Motor neuron (in vitro differentiated cells): ENCODE measurements around the gene DCAF11. TPM values are rescaled to one million over a fixed set of nuclear protein-coding genes. Genes with fewer than 3 reads are reported as not detected.

Experiments
- ATAC-seq, 8 experiments: fragments of 200-7000 bp; cut with Tn5 transposase; replicated peaks in 6 of 8; 2 replicates each; pipeline ENCODE4 v1.8.0; 2021; ENCODE audit warnings: mild to moderate bottlenecking in 8 of 8, moderate library complexity in 8 of 8
- H3K27ac ChIP-seq, 2 donors: fragments of 250-450 bp; sonication (Bioruptor Pico); 2 replicates each; pipeline ENCODE4 v1.9.0; 2021; ENCODE audit warnings: antibody characterized with exemption in 2 of 2, mild to moderate bottlenecking in 2 of 2, moderate library complexity in 1 of 2
- H3K4me1 ChIP-seq, 2 donors: fragments of 250-450 bp; sonication (Bioruptor Pico); replicated peaks in 1 of 2; 2 replicates each; pipeline ENCODE4 v1.6.1; 2021; ENCODE audit warnings: antibody characterized with exemption in 2 of 2, mild to moderate bottlenecking in 2 of 2, moderate library complexity in 1 of 2
- H3K4me3 ChIP-seq, 5 donors: fragments of 250-450 bp; sonication (Bioruptor Pico); 2 replicates each; pipeline ENCODE4 v1.9.0; 2021; ENCODE audit warnings: antibody characterized with exemption in 5 of 5, mild to moderate bottlenecking in 5 of 5, moderate library complexity in 4 of 5
- WGBS, 10 experiments: fragments of 450-650 bp; shearing (Covaris generic); methylation state at CpG; one replicate each; pipeline ENCODE4 v1.0.0; 2022; 5-methylcytosine and 5-hydroxymethylcytosine counted together
- in situ Hi-C, 9 experiments: fragments of 400-800 bp; cut with MboI; loops; one replicate each; pipeline ENCODE4 v1.15.0; 2021; ENCODE audit warnings: low sequenced_read_pairs in 9 of 9, low pct_unique_long_range_greater_than_20kb in 2 of 9; ENCODE audit not compliant: unreplicated experiment in 9 of 9
- total RNA-seq, 8 experiments: library from RNA; unstranded; fragments of 300-600 nt; gene quantifications; 2 replicates each; pipeline versions ENCODE4 v1.2.3 to v1.2.4, GENCODE V29; 2022

Gene DCAF11
- total RNA-seq, 8 experiments from 2014 or later = 43.1 to 80.7 (median 52.6) TPM

GRCh38 chr14:24123424-24124417 is 9.1 kb downstream of the DCAF11 start:
- Histone ChIP-seq H3K4me1 (no peaks in the 10 kb centered on the region), H3K4me3 (no peak overlapping the region), H3K27ac (no peak overlapping the region)
- peak in 2 of 8 experiments; percentile 7 to 27 for ATAC-seq
- in situ Hi-C loops = no loop called here
- WGBS, 10 experiments = 60 to 100% (median 97%) methylated on average over 1 to 5 of the region's 9 CpGs; no CpG with 5 or more reads in 4 of the 10 experiments

GRCh38 chr14:24126939-24127338 is 12.4 kb downstream of the DCAF11 start:
- Histone ChIP-seq H3K27ac (no peak overlapping the region), H3K4me1 (no peaks in the 10 kb centered on the region), H3K4me3 (no peak overlapping the region)
- ATAC-seq = peak in 3 of 8 experiments; percentile 62 to 81 (median 63)
- in situ Hi-C loops = no loop called here

DNA sequence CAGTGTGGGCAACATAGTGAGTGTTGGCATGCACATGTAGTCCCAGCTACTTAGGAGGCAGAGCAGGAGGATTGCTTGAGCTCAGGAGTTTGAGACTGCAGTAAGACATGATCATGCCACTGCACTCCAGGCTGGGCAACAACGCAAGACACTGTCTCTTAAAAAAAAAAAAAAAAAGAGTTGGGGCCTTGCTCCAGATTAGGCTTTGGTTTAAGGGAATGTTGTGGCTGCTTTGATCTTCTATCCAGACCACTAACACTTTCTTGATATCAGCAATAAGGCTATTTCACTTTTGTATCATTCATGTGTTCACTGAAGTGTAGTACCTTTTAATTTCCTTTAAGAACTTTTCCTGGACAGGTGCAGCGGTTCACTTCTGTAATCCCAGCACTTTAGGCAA is 13.1 kb downstream of the DCAF11 start:
- H3K4me3 ChIP-seq = no peak overlapping the region
- ATAC-seq = no peak
- H3K4me1 ChIP-seq = no peaks in the 10 kb centered on the region
- 50 to 100% (median 90%) methylated on average over 1 to 2 of the region's 2 CpGs; no CpG with 5 or more reads in 2 of the 10 experiments for WGBS, 10 experiments
- H3K27ac ChIP-seq = no peak overlapping the region
- in situ Hi-C loops = no loop called here

- ATAC-seq = no peak
- in situ Hi-C loops = no loop called here
- no peak overlapping the region for H3K27ac ChIP-seq
- H3K4me1 ChIP-seq = no peaks in the 10 kb centered on the region
- no peak overlapping the region for H3K4me3 ChIP-seq
- WGBS, 10 experiments = 80 to 100% (median 94%) methylated on average over 2 to 8 of the region's 8 CpGs; no CpG with 5 or more reads in 4 of the 10 experiments
Measured at GRCh38 chr14:24129410-24129998, 14.9 kb downstream of the DCAF11 start.

DNA sequence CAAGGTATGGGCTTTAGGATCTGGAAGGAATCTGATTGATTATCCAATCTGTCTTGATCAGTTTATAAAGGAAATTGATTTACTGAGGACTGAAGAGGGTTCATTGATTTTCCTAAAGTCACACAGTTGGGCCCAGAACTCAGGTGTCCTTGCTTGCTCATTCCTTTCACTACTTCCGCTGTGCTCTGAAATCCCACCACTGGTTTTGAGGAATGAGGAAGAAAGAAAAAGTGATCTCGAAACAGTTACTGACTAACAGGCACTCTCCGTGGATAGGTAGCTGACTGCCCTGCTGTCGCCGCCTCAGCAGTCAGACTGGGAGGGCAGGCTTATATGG is 15.8 kb downstream of the DCAF11 start, which contains the start of gene FITM1:
TSS of gene FITM1 (plus strand) at position 280 of the 337 bp plus-strand sequence. CDS start 905 bp downstream, outside the sequence.
- in situ Hi-C loops = no loop called here
- no peak for ATAC-seq
- WGBS, 10 experiments = 66 to 100% (median 93%) methylated on average over 1 to 5 of the region's 5 CpGs; no CpG with 5 or more reads in 5 of the 10 experiments

DNA sequence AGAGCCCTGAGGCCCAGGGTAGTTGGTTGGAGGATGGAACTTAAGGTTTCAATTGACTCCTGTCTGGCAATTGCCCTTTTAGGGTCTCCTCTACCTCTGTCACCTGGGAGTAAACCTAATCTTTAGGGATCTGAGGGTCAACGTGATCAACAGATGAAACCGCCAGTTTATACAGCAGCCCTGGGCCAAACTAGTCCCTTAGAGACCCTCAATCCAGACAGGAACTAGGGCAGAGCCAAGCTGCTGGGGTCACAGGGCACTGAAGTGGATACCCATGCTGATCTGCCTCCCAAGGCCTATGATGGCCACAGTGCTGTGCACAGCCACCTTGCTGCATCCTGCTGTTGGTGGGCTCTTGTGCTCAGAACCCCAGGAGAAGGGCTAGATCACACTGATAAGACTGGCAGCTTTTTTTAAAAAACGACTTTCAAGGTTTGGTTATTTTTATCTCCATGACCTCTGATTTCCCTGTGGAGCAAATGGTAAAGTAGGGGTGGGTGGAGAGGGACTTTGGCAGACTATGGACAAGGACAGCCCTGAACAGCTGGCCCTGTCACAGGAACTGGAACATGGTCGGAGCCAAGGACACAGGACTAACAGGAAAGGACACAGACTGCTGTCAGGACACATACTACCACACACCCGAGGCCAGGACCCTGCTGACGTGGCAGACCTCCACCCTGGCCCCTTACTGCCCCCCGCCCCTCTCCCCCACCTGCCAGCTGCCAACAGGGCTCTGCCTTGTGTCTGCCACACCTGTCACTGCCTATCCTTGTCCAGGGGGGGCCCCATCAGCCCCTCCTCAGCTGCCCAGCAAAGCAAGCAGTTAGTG is 16.4 kb downstream of the DCAF11 start:
- H3K4me3 ChIP-seq = no peak overlapping the region
- in situ Hi-C loops = no loop called here
- peaks cover 0 to 2% of the 10 kb centered on the region in 2 donors for H3K4me1 ChIP-seq
- 0 to 100% (median 53%) methylated on average over 1 to 4 of the region's 7 CpGs; no CpG with 5 or more reads in 2 of the 10 experiments for WGBS, 10 experiments
- ATAC-seq = no peak
- H3K27ac ChIP-seq = no peak overlapping the region

More for the DNA sequence above, 15.8 kb downstream of the DCAF11 start, which contains the start of gene FITM1:
- Histone ChIP-seq H3K4me3 (no peak within 1 kb of the TSS), H3K4me1 (peaks cover 0 to 2% of the 10 kb centered on the region in 2 donors), H3K27ac (no peak within 1 kb of the TSS)

DNA sequence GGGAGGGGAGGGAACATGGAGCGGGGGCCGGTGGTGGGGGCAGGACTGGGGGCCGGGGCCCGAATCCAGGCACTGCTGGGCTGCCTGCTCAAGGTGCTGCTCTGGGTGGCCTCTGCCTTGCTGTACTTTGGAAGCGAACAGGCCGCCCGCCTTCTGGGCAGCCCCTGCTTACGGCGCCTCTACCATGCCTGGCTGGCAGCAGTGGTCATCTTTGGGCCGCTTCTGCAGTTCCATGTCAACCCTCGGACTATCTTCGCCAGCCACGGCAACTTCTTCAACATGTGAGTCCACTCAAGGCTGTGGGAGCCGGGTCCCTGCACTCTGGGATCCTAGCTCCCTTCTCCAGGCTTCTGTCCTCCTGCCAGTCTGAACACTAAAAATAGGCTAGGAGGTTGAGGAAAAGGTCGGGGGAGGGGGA is 17.0 kb downstream of the DCAF11 start:
- WGBS, 10 experiments = 79 to 100% methylated on average over 3 to 7 of the region's 15 CpGs; no CpG with 5 or more reads in 8 of the 10 experiments
- Histone ChIP-seq H3K4me1 (peaks cover 0 to 2% of the 10 kb centered on the region in 2 donors), H3K27ac (no peak overlapping the region), H3K4me3 (no peak overlapping the region)
- ATAC-seq = no peak
- in situ Hi-C loops = no loop called here

DNA sequence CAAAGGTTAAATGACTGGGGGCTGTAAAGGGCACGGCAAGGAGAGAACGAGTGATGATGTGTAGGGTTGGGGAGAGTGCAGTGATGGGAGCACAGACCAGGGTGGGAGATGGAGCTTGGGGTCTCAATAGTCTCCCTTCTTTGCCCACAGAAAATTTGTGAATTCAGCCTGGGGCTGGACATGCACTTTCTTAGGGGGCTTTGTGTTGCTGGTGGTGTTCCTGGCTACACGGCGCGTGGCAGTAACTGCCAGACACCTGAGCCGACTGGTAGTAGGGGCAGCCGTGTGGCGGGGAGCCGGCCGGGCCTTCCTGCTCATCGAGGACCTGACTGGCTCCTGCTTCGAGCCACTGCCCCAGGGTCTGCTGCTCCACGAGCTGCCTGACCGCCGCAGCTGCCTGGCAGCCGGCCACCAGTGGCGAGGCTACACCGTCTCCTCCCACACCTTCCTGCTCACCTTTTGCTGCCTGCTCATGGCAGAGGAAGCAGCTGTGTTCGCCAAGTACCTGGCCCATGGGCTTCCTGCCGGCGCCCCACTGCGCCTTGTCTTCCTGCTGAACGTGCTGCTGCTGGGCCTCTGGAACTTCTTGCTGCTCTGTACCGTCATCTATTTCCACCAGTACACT is 17.6 kb downstream of the DCAF11 start:
- 82 to 90% (median 87%) methylated on average over 2 to 15 of the region's 24 CpGs; no CpG with 5 or more reads in 7 of the 10 experiments for WGBS, 10 experiments
- ATAC-seq = no peak
- Histone ChIP-seq H3K27ac (no peak overlapping the region), H3K4me3 (no peak overlapping the region), H3K4me1 (peaks cover 2 to 5% of the 10 kb centered on the region in 2 donors)
- in situ Hi-C loops = no loop called here

DNA sequence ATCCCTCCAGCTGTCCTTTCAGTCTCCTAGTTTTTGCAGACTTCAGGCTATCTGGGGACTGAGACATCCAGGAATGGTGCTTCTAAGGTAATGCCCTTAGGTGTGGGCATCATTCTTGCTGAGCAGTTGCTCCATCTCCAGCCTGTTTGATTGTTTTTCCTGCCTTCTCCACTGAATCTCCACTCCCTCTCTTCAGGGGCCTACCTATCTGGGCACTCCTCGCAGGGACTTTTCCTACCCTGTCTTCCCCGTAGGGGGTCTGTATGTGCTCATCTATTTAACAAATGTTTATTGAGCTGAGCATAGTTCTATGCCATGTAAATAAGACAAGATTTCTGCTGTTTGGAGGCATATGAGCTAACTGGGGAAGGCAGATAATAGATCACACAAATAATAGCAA is 18.4 kb downstream of the DCAF11 start:
- in situ Hi-C loops = no loop called here
- WGBS, 10 experiments = 85 to 100% (median 91%) methylated on average over 1 to 2 of the region's 2 CpGs; no CpG with 5 or more reads in 4 of the 10 experiments
- no peak overlapping the region for H3K4me3 ChIP-seq
- H3K27ac ChIP-seq = no peak overlapping the region
- H3K4me1 ChIP-seq = peaks cover 2 to 5% of the 10 kb centered on the region in 2 donors
- no peak for ATAC-seq

GRCh38 chr14:24133735-24134134 is 19.2 kb downstream of the DCAF11 start:
- WGBS, 10 experiments = 73 to 100% (median 100%) methylated on average over 1 of the region's 1 CpG; no CpG with 5 or more reads in 5 of the 10 experiments
- ATAC-seq = no peak
- Histone ChIP-seq H3K27ac (no peak overlapping the region), H3K4me1 (peaks cover 2 to 5% of the 10 kb centered on the region in 2 donors), H3K4me3 (no peak overlapping the region)
- in situ Hi-C loops = no loop called here

GRCh38 chr14:24135584-24135833 is 20.9 kb downstream of the DCAF11 start:
- WGBS, 10 experiments = 0 to 40% (median 15%) methylated on average over 2 to 8 of the region's 9 CpGs; no CpG with 5 or more reads in 2 of the 10 experiments
- Histone ChIP-seq H3K27ac (peak overlapping the region; percentile 12 to 50), H3K4me1 (peaks cover 6 to 8% of the 10 kb centered on the region in 2 donors), H3K4me3 (peak overlapping the region; percentile 52 to 95 (median 59))
- no peak for ATAC-seq
- in situ Hi-C loops = no loop called here
